ENCODE measurements around the gene CYBRD1.

GRCh38 chr2:171571721-171572120 is 49.4 kb downstream of the CYBRD1 start:
- TF ChIP-seq, protein P1, sequence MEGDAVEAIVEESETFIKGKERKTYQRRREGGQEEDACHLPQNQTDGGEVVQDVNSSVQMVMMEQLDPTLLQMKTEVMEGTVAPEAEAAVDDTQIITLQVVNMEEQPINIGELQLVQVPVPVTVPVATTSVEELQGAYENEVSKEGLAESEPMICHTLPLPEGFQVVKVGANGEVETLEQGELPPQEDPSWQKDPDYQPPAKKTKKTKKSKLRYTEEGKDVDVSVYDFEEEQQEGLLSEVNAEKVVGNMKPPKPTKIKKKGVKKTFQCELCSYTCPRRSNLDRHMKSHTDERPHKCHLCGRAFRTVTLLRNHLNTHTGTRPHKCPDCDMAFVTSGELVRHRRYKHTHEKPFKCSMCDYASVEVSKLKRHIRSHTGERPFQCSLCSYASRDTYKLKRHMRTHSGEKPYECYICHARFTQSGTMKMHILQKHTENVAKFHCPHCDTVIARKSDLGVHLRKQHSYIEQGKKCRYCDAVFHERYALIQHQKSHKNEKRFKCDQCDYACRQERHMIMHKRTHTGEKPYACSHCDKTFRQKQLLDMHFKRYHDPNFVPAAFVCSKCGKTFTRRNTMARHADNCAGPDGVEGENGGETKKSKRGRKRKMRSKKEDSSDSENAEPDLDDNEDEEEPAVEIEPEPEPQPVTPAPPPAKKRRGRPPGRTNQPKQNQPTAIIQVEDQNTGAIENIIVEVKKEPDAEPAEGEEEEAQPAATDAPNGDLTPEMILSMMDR (IDR thresholded peaks at IDR 0.05): no peak
- no peak for TF ChIP-seq POLR2A (IDR thresholded peaks at IDR 0.05)
